Activated CD4-positive, alpha-beta T cell treated with anti-CD3 and anti-CD28 coated beads for 4 hours (primary cell): ENCODE measurements around the gene TNFRSF14.

Experiments
- DNase-seq, 2 donors: peaks; one replicate each; pipeline ENCODE4 v3.0.0-alpha.2; 2020

TNFRSF14 gene

GRCh38 chr1:2604156-2604843 lies 48.1 kb downstream of the TNFRSF14 start:
- DNase-seq = no peak

GRCh38 chr1:2604844-2605508 lies 48.8 kb downstream of the TNFRSF14 start:
- no peak for DNase-seq

GRCh38 chr1:2605509-2606395 lies 49.6 kb downstream of the TNFRSF14 start:
- DNase-seq = no peak

GRCh38 chr1:2606396-2606880 lies 50.3 kb downstream of the TNFRSF14 start:
- no peak for DNase-seq

GRCh38 chr1:2606881-2607621 lies 50.9 kb downstream of the TNFRSF14 start:
- DNase-seq = no peak

GRCh38 chr1:2607641-2608091 lies 51.5 kb downstream of the TNFRSF14 start:
- no peak for DNase-seq

- no peak for DNase-seq
These were observed 53.3 kb downstream of the TNFRSF14 start for GRCh38 chr1:2609319-2610035.

- no peak for DNase-seq
These were observed 54.1 kb downstream of the TNFRSF14 start for GRCh38 chr1:2610036-2610959.

GRCh38 chr1:2611031-2611501 lies 54.9 kb downstream of the TNFRSF14 start:
- no peak for DNase-seq

GRCh38 chr1:2611621-2612437 lies 55.7 kb downstream of the TNFRSF14 start:
- no peak for DNase-seq

GRCh38 chr1:2612591-2613365 lies 56.6 kb downstream of the TNFRSF14 start:
- no peak for DNase-seq
